Skin of body (tissue), 2 donors: ENCODE data around the gene SPACA5B. TPM values are rescaled to one million over a fixed set of nuclear protein-coding genes. Genes with fewer than 3 reads are reported as not detected.

Experiments
- small RNA-seq: library from RNA; depleted of rRNA; stranded (forward); fragments of <200 nt; gene quantifications from one replicate; pipeline ENCODE3, GENCODE V24; 2014; ENCODE audit warnings: low replicate concordance
- total RNA-seq: library from RNA; depleted of rRNA; stranded (reverse); fragments of >200 nt; gene quantifications from one replicate; pipeline ENCODE4 v1.2.3, GENCODE V29; 2014

SPACA5B gene
- total RNA-seq, 1 donor from 2014 or later, result not detected

Small RNA genes lying within 50 kb of the gene (small RNA-seq; reads per million reads assigned to genes)
- gene AC245047.7 (not detected), gene RNU6-707P (not detected)

Other genes with a start within 250 kb of the SPACA5B start
- 4.1 TPM for gene ZNF182, start 126.6 kb upstream of the SPACA5B start, total RNA-seq
- gene SPACA5, start 123.6 kb upstream of the SPACA5B start, total RNA-seq, result not detected
- 4.6 TPM for gene ZNF630, start 59.0 kb upstream of the SPACA5B start, total RNA-seq
- gene SSX5, start 66.2 kb downstream of the SPACA5B start, total RNA-seq, result not detected
- not detected for gene SSX1, start 124.8 kb downstream of the SPACA5B start, total RNA-seq
- not detected for gene SSX3, start 226.1 kb downstream of the SPACA5B start, total RNA-seq